NCI-H345 treated with DMSO at 0.1 percent for 48 hours (cell line): ENCODE results near the gene EGFL7.

ENCODE experiments used
- DNase-seq: peaks from one replicate; lab custom pipeline; 2025; ENCODE audit not compliant: unreplicated experiment; lab: John Stamatoyannopoulos, UW

The EGFL7 gene

GRCh38 chr9:136671646-136672430, 9.1 kb downstream of the EGFL7 start:
- no peak for DNase-seq

GRCh38 chr9:136672431-136673087, 9.8 kb downstream of the EGFL7 start:
- no peak for DNase-seq

- DNase-seq = no peak
Observed at GRCh38 chr9:136673088-136673974, 10.6 kb downstream of the EGFL7 start.

GRCh38 chr9:136673975-136674785, 11.5 kb downstream of the EGFL7 start:
- DNase-seq = no peak

GRCh38 chr9:136674786-136675349, 12.2 kb downstream of the EGFL7 start:
- no peak for DNase-seq

- no peak for DNase-seq
Observed at GRCh38 chr9:136675477-136676296, 13.0 kb downstream of the EGFL7 start.

- DNase-seq = no peak
Observed at GRCh38 chr9:136676297-136676794, 13.6 kb downstream of the EGFL7 start.

- DNase-seq = no peak
Observed at GRCh38 chr9:136676920-136677686, 14.4 kb downstream of the EGFL7 start.

- DNase-seq = no peak
Observed at GRCh38 chr9:136678034-136678433, 15.3 kb downstream of the EGFL7 start.

- no peak for DNase-seq
Observed at GRCh38 chr9:136678624-136679023, 15.9 kb downstream of the EGFL7 start.

GRCh38 chr9:136679431-136679941, 16.8 kb downstream of the EGFL7 start:
- no peak for DNase-seq

GRCh38 chr9:136681029-136681428, 18.3 kb downstream of the EGFL7 start:
- no peak for DNase-seq

- DNase-seq = no peak
Observed at GRCh38 chr9:136681945-136682699, 19.4 kb downstream of the EGFL7 start.

- no peak for DNase-seq
Observed at GRCh38 chr9:136682710-136683109, 20.0 kb downstream of the EGFL7 start.

- no peak for DNase-seq
Observed at GRCh38 chr9:136683173-136683745, 20.5 kb downstream of the EGFL7 start.

- no peak for DNase-seq
Observed at GRCh38 chr9:136683755-136684154, 21.0 kb downstream of the EGFL7 start.

GRCh38 chr9:136684339-136684738, 21.6 kb downstream of the EGFL7 start:
- no peak for DNase-seq
